GM19099 (cell line): ENCODE measurements around the gene TBC1D24.

Experiments used
- POLR2A ChIP-seq: IDR thresholded peaks from 3 replicates; pipeline ENCODE4 v1.6.1; 2011; ENCODE audit warnings: low read depth; ENCODE audit not compliant: insufficient read length; ENCODE audit errors: extremely low read depth

TBC1D24 gene

DNA sequence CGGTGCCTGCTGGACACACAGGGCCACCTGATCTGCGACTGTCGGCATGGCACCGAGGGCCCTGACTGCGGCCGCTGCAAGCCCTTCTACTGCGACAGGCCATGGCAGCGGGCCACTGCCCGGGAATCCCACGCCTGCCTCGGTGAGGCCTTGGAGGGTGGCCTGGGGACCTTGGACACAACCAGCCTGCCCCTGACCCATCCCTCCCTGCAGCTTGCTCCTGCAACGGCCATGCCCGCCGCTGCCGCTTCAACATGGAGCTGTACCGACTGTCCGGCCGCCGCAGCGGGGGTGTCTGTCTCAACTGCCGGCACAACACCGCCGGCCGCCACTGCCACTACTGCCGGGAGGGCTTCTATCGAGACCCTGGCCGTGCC lies 2.5 kb upstream of the TBC1D24 start:
- no peak for TF ChIP-seq POLR2A

DNA sequence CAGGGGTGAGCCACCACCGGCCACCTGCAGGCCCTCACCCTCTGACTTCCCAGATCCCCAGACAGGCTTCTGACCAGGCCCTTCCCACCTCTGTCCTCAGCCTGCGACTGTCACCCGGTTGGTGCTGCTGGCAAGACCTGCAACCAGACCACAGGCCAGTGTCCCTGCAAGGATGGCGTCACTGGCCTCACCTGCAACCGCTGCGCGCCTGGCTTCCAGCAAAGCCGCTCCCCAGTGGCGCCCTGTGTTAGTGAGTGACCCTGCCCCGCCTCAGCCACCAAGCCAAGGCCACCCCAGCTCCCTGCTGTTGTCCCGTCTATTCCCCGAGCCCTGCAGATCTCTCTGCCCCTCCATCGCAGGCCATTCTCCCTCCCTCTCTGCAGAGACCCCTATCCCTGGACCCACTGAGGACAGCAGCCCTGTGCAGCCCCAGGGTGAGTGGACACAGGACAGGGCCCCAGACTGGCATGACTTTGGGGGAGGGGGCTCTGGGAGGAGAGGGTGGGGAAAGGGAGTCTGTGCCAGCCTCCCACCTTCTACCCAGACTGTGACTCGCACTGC lies 2.0 kb upstream of the TBC1D24 start:
- TF ChIP-seq POLR2A: no peak

- no peak for TF ChIP-seq POLR2A
These were observed 1.4 kb upstream of the TBC1D24 start for GRCh38 chr16:2473446-2473926.

DNA sequence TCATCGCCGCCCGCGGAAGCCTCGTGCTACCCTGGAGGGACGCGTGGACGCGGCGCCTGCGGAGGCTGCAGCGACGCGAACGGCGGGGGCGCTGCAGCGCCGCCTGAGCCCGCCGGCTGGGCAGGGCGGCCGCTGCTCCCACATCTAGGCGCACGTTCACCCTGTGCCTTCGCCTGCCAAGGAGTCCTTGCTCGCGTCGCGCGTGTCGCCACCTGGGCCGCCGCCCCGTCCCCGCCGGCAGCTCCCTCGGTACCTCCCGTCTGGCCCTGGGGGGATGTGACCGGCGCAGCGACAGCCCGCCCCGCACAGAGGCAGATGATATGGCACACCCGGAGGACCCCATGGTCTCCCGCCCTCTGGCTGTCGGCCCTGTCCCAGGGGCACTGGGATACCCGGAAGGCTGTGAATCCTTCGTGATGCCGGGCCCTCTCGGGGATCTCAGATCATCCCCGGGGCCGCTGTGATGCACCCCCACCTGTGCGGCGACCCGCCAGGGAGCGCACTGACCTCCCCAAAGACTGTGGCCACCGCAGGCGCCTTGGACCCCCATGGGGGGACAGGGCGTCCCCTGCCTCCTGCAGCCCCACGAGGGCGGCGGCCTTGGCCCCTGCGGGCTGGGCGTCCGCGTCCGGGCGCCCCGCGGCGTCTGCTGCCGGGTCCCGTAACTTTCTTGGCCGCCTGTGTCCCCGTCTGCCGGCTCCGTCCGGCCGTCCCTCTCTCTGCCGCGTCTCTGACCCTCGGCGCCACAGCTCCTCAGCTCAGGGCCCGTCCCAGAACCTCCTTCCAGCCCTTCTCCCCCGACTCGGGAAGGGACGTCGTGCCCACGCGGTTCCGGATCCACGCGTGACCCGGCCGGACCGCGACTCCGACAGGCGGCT lies 689 bp upstream of the TBC1D24 start:
- no peak for TF ChIP-seq POLR2A

DNA sequence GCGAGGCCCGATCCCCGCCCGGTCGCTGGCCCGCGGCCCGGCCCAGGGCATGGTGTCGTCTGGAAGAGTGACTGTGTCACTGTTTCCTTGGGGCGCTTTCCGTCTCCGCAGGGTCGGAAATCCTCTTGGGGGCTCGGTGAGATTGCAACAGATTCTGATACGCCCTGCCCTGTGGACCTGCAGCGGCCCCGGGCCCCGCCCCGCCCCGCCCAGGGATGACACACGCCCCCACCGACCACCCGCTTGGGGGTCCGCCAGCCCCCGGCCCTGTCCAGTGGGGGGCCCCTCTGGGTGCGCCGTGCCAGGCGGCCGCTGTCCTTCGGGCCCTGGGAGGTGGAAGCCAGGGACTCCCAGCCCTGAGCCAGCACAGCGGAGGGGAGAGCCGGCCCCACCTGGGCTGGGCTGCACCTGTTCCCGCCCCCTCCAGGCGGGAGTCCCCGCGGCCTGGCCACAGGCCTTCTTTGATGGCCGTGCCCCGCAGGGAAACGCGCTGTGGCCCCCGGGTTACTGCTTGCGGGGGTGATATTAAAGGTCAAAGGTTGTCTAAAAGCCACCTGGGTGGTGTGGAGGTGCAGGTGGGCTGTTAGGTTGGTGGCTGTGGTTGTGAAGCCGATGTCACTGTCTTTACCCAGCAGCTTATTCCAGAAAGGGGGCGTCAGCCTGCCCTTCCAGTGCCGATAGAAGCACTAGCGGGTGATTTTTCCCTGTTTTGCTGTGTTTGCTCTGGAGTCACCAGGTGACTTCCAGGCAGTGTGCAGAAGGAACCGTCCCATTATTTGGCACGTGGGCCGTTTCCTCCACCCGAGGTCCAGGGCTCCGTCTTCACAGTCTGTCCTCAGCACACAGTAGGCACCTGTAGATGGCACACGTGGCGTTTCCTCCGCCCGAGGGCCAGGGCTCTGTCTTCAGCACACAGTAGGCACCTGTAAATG lies 752 bp downstream of the TBC1D24 start:
- no peak for TF ChIP-seq POLR2A

GRCh38 chr16:2476345-2476720 lies 1.4 kb downstream of the TBC1D24 start:
- TF ChIP-seq POLR2A: no peak

DNA sequence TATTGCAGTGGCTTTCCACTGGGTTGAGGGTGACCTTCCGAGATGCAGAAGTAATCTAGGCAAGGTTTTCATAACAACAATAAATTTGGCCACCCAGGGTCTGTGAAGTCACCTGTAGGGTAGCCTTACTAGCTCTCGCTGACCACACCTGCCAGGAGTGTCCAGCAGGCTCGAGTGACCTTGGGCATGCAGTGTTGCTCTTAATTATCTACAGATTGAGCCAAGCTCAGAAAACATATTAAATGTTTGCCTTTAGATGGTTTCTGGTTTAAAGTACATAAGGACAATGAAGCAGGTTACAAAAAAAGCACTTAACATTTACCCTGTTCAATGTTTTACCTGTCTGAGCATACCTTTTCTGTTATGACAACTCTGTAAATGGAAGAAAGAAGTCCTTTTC lies 1.8 kb downstream of the TBC1D24 start:
- TF ChIP-seq POLR2A: no peak

GRCh38 chr16:2477327-2477726 lies 2.4 kb downstream of the TBC1D24 start:
- no peak for TF ChIP-seq POLR2A

GRCh38 chr16:2478279-2478678 lies 3.4 kb downstream of the TBC1D24 start:
- TF ChIP-seq POLR2A: no peak

GRCh38 chr16:2480948-2481347 lies 6.0 kb downstream of the TBC1D24 start:
- TF ChIP-seq POLR2A: no peak

- TF ChIP-seq POLR2A: no peak
These were observed 6.7 kb downstream of the TBC1D24 start for GRCh38 chr16:2481676-2482075.

DNA sequence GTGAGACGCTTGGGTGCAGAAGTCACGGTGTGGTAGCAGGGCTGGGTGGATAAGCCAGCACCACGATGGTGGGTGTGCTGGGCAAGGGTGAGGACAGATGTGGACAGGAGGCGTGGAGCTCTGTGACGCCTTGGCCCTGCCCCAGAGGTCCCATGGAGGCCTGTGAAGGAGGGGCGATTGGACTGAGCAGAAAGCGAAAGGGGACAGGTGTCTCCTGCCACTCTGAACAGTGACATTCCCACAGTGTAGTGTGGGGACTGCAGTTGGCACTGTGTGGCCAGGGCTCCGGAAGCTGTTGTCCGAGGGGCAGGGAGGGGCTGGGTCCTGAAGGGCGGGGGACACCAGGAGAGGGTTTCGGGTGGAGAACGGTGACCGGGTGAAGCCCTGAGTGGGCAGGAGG lies 7.3 kb downstream of the TBC1D24 start:
- TF ChIP-seq POLR2A: no peak

- no peak for TF ChIP-seq POLR2A
These were observed 8.0 kb downstream of the TBC1D24 start for GRCh38 chr16:2482708-2483534.
